HG03097 (cell line): ENCODE results near the gene SMOC2.

Experiments
- ATAC-seq: cut with Tn5 transposase; IDR thresholded peaks from one replicate; pipeline ENCODE4 v1.9.1; 2021; ENCODE audit not compliant: unreplicated experiment, low FRiP score

Gene SMOC2

DNA sequence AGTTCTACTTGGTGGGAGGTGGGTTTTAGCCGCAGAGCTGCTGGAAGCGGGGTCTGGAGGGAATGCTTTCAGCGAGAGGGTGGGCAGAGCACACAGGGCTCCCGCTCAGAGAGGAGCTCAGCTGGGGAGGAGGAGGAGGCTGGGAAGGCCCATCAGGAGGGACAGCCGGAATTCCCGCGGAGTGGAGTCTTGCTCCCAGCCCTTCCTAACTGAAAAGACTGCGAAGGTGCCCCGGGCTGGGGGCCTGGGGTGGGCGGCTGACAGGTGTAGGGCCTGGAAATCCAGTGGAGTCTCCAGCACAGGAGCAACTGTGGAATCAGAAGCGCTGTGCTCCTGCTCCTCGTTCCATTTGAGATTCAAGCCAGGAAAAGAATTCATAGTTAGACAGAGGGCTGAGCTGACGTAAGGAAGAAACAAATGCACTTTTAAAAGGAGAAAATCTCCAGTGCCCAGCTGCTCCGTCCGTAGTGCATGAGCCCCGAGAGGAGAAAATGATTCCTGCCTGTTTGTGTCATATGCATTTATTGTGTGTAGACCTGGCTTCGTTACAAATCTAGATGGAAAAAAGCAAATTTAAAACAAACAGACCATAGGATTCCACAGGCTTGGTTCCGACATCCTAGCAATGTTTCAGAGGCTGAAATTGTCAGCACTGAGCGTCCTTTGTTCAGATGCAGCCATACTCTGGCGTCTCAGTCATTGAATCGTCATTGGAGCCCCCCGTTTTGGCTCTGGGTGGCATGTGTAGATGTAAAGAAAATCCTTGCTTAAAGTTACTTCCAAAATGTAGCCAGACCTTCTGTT lies 197.7 kb downstream of the SMOC2 start:
- ATAC-seq, result no peak

DNA sequence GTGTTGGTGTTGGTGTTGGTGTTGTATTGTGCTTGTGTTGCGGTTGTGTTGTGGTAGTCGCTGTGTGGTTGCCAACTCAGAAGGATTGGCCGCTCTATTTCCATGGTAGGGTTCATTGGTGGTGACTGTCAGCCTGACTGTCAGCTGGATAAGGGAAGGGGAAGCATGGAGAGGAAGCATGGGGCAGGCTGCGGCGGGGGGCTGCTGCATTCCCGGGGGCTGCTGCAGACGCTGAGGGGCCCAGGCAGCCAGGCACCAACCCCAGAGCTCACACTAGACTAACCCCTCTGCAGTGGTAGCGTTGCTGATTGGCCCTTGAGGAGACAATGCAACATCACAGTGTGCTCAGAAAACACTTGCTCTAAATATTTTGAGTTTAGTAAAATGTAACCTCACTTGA lies 199.2 kb downstream of the SMOC2 start:
- ATAC-seq, result no peak

DNA sequence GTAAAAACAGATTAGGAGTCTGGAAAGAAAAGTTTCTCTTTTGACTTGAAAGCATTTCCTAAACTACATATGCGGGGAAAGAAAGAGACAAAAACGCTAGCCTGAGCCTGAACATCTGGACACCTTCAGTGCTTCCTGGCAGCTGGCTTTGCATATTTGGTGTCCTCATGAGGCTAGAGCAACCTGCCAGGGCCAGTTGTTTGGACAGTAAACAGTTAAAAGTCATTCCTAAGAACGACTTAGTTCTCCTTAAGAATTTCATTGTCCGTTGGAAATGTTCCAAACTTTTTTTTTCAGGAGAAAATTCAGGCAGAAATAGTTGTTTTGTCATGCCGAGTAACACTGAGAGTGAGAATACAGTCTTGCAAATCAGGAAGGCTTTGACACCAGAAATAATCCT lies 199.8 kb downstream of the SMOC2 start:
- no peak for ATAC-seq

DNA sequence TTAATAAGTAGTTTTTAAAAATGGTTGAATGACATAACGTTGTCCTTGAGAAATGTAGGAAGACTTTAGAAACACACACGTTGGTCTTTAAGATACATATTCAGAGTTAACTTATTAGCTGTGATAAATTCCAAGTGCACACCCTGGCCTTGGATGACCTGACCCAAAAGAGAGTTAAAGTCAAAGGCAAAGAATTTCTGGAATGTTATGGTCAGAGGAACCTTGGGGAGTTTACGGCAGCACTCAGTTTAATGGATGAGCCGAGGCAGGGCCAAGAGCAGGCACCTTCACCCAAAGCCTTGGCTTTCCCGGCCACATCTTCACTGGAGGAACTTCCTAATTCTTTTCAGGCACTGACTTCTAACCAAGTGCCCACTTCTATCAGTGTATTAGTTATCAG lies 200.5 kb downstream of the SMOC2 start:
- ATAC-seq, result no peak

DNA sequence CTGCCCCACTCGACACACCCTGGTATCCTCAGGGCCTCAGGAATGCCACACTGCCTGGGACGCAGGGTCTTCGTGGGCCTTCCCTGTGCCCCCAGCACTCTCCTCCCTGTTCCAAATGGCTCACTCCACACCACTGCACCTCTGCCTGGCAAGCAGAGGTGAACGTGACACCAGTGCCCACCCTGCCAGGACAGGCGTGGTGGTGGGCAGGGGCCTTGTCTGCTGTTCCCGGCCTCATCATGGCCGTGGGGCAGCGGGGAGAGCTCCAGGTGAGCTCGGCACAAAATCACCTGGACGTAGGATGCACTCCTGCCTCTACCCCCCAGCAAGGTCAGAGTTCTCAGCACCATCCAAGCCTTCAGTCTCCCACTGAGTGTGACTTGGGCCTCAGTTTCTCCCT lies 202.4 kb downstream of the SMOC2 start:
- no peak for ATAC-seq

DNA sequence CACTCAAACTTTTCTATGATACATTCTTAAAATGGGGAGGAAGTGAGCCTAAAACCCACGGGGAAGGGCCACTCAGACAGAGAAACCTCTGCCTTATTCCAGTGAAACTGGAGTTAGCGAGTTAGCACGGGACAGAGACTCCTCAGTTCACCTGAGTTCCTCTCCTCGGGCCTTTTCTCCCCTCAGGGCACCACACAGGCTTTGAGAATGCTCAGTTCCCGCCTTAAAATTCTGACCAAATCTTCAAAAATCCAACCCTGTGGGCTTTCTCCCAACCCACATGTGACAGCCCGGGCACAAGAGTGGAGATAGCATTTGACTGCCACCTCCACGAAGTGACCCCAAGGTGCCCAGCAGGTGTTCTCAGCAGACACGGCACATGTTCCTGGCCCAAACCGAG lies 204.3 kb downstream of the SMOC2 start:
- no peak for ATAC-seq

DNA sequence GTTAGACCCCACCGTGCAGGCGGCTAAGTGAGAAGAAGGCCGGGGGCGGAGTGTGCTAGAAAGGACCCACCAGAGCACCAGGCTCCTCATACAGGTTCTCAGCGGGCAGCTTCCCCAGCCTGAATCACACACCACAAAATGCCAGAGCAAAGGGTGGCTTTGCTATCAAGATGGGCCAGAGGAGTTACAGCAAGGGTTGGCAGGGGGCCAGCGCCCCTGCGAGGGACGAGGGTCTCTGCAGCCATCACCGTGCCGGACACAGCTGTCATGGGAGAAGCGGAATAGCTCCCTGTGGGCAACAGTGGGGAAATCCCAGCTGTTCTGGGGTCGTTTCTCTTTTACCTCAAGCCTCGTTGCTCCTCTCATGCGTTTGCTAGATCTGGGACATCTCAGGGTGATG lies 206.3 kb downstream of the SMOC2 start:
- ATAC-seq, result no peak

DNA sequence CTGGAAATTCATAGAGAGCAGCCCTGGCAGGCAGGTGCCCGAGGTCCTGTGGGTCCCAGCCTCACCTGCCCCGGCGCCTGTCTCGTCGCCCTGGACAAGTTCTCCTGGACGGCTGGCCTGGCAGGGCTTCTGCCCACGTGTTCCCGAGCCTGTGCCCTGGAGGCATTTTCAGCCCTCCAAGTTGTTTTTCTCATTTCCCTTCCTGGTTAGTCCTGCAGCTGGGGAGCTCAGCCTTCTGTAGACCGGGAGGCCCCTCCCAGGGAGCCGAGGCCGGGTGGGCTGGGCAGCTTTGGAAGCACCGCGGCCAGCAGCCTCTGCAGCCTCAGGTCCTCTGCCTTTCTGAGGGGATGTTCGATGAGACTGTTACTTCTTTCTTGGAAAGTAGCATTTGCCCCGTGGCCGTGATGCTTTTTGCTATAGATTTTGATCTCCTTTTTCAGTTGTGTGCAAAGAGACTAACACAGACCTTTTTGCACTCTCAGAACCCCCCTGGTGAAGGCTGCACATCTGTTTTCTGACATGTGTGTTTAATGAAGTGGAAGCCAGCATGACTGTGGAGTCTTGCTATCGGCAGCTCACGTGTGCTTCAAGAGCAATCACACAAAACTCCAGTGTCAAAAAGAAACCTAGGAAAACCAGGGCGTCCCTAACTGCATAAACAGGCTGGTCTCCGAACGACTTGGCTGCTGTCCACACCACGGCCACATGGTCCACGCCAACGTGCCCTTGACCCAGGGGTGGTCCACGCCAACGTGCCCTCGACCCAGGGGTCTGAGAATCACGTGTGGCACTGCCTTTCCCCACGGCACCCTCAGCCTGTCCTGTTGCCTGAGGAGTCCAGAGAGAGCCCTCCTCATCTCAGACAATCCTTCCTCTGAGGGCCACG lies 207.5 kb downstream of the SMOC2 start:
- no peak for ATAC-seq

DNA sequence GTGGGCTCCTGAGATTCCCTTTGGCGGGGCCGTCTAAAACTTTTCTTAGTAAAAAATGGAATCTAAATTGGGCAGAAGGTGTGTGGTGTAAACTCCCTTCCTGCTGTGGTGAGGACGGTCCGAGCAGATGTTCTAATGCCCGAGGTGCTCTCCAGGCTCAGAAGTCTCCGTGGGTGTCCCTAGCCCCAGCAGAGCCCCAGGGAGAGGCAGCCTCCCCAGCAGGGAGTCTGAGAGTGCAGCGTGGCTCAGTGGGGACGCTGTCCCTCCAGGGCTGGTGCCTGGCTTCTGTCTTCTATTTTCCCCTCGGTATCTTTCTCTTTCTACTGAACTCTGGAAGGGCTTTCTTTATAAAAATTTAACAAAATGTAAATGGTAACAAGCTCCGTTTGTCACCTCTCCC lies 208.2 kb downstream of the SMOC2 start:
- ATAC-seq, result no peak

DNA sequence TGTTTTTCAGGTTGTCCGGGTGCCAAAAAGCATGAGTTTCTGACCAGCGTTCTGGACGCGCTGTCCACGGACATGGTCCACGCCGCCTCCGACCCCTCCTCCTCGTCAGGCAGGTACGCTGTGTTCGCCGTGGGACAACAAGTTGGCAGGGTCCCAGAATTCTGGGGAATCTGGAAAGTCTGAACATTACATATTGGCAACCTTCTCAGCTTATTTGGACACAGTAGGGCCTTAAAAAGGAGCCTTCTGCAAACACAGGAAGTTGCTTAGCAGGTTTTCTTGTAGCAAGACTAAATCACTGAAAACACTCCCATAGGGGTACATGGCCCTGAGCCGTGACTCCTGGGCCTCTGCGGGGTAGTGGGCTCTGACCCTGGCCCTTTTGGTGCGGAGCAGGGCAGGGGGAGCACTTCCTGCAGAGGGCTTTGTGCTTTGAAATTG lies 209.7 kb downstream of the SMOC2 start:
- ATAC-seq, result no peak

DNA sequence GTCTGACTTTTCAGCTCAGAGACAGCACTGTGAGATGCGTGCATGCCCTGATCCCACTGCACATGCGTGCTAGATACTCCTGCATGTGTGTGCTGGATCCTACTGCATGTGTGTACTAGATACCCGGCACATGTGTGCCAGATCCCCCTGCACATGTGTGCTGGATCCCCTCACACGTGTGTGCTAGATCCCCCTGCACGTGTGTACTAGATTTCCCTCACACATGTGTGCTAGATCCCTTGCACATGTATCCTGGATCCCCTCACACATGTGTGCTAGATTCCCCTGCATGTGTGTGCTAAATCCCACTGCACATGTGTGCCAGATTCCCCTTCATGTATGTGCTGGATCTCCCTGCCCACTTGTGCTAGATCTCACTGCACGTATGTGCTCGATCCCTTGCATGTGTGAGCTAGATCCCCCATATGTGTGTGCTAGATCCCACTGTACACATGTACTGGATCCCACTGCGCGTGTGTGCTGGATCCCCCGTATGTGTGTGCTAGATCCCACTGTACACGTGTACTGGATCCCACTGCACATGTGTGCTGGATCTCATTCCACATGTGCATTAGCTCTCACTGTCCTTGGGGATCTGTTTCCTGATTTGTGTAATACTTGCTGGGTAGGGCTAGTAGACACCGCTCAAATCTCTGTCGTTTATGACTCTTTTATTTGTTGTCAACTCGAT lies 214.6 kb downstream of the SMOC2 start:
- no peak for ATAC-seq

DNA sequence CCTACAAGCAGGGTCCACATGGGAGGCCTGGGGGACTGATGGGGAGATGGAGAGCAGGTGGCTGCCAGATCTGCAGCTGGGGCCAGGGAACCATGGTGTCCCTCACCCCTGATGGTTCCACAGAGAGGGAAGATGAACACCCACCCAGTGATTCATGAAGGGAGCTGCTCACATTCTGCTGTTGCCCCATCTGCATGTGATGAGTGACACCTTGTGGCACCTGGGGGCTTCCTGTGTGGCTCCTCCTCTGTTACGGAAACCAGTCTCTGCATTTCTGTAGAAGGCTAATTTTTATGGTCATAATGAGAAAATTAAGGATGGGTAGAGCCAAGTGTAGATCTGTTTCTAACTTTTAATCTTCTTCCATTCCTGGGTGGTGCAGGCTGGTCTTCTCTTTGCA lies 217.1 kb downstream of the SMOC2 start:
- ATAC-seq, result no peak

DNA sequence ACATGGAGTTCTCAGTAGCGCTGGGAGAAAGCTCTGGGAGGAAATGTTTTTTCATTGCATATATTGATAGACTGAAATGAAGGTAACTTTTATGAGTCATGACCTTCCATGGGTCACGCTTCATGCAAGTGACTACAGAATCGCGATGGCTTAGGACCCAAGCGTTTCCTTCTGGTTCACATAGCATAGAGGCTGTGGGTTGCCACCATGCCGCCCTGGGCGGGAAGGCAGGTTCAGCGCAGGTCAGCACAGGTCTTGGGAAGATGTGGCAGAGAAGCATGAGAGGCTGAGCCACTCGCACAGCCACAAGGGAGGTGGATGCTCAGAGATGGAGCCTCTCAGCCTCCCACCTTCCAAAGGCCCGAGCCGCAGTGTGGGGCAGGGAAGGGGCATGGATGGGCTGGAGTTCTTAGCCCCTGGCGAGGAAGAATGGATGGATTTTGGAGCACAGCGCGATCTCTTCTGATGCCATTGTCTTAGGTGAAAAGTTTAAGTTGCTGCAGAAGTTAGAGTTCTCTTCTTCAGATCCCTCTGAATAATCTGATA lies 219.5 kb downstream of the SMOC2 start:
- ATAC-seq, result no peak

DNA sequence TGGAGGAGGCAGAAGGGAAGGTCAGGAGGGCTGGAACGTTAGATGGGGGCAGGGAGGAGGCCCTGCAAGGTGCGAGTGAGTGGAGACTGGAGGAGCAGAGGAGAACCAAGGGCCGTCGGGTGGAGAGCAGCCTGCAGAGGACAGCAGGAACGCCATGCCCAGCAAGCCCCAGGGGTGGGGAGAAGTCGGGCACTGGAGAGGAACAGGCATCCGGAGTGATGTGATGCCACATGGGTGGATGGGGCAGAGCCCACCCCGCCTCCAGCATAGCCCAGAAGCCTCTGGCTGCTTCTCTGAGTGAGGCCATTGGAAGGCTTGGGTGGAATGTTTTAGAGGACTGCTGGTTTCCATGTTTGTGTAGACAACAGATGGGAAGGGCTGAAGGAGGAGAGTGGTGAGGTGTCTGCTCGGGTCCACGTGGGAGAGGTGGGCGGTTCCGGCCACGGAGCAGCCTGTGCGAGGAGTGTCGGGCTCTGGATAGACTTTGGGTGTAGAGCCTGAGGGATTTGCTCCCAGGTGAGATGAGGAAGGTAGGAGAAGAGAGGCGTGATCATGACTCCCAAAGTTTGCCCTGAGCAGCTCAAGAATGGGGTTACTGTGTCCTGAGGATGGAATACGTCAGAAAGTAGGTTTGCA lies 221.4 kb downstream of the SMOC2 start:
- ATAC-seq, result no peak

DNA sequence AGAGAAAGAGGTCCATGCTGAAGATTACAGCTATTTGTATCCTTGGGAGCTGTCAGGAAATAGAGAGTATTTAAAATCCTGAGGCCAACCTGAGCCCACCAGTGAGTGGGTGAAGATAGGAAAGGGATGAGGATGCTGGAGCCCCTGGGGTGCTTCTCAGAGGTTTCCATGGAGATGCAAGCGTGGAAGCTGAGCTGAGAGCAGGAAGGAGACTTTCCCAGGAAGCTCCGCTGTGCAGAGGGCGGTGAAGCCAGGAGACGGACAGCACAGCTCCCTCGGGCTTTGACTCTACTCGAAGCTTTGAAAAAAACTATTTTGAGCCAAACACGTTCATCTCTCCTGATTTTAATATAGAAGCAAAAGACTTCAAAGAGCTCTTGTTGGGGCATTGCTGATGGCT lies 222.1 kb downstream of the SMOC2 start:
- ATAC-seq, result no peak

DNA sequence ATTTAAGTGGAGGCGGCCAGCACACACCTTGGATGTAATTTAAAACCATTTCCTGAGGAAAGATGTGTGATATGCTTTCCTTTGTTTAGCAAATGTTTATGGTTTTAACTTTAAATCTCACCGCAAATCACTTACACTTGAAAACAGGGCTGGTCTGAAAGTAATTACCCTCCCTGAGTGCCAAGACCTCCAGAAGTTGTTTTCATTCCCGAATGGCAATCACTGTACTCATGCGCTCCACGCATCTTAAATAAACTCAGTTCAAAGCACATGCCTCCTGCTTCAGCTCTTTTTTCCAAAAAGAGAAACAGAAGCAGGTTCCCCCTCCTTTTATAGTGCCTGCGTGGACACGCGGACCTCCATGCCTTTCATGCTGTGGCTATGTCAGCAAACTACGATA lies 224.0 kb downstream of the SMOC2 start:
- ATAC-seq, result no peak

DNA sequence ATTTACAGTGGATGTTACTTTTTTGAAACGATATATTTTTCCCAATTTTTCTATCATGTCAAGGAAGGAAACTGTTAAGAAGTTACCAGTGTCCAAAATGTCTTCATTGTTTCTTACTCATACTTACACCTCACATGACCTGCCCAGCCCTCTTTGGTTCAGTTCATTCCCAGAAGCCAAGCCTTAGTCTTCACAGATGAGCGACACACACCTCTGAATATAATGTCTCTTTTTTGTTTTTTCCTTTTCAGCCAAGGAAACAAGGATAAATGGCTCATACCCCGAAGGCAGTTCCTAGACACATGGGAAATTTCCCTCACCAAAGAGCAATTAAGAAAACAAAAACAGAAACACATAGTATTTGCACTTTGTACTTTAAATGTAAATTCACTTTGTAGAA lies 225.2 kb downstream of the SMOC2 start:
- ATAC-seq, result no peak

DNA sequence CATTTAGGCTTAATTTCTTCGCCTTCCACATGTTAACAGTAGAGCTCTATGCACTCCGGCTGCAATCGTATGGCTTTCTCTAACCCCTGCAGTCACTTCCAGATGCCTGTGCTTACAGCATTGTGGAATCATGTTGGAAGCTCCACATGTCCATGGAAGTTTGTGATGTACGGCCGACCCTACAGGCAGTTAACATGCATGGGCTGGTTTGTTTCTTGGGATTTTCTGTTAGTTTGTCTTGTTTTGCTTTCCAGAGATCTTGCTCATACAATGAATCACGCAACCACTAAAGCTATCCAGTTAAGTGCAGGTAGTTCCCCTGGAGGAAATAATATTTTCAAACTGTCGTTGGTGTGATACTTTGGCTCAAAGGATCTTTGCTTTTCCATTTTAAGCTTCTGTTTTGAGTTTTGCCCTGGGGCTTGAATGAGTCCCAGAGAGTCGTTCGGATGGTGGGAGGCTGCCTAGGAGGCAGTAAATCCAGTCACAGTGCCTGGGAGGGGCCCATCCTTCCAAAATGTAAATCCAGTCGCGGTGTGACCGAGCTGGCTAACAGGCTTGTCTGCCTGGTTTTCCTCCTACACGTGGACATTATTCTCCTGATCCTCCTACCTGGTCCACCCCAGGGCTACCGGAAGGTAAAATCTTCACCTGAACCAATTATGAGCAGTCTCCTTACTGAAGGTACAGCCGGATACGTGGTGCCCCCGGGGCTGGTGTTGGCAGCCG lies 225.9 kb downstream of the SMOC2 start:
- no peak for ATAC-seq

DNA sequence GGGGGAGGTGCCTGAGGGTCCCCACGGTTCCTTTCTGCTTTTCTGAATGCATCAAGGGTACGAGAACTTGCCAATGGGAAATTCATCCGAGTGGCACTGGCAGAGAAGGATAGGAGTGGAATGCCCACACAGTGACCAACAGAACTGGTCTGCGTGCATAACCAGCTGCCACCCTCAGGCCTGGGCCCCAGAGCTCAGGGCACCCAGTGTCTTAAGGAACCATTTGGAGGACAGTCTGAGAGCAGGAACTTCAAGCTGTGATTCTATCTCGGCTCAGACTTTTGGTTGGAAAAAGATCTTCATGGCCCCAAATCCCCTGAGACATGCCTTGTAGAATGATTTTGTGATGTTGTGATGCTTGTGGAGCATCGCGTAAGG lies 226.4 kb downstream of the SMOC2 start:
- ATAC-seq, result no peak

DNA sequence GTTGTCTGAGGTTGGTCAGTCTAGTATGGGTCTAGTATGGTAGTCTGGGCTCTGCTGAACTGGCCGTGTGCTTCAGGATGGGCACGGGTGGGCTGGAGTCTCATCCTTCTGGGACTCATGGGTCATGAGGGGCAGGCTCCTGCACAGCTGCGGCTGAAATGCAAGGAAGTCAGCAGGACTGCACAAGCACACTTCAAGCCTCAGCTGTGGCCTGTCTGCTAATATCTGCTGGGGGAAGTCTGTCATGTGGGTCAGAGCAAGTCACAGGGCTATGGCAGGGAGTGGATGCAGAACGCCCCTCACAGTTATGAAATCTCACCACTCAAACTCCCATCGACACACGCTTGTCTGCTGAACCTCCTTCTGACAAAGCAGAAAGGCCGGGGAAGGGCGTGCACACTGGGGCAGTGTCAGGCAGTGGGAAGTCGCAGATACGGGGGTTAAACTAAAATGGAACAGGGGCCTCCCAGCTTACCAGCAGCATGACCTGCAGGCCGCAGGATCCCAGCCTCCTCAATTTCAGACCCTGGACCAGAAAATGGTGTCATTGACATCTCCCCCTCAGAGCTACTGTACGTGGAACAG lies 229.5 kb downstream of the SMOC2 start:
- ATAC-seq, result no peak
